NOMO-1 treated with DMSO at 0.1 percent for 48 hours (cell line): ENCODE results near the gene GATC.
"Not testable (repeated sequence)": the region's sequence is repeated elsewhere in the genome, so short reads cannot be mapped to it uniquely, and the experiment has no call there.

Source experiments
- DNase-seq: peaks from one replicate; lab custom pipeline; 2025; ENCODE audit not compliant: unreplicated experiment; lab: John Stamatoyannopoulos, UW

GATC gene

DNA sequence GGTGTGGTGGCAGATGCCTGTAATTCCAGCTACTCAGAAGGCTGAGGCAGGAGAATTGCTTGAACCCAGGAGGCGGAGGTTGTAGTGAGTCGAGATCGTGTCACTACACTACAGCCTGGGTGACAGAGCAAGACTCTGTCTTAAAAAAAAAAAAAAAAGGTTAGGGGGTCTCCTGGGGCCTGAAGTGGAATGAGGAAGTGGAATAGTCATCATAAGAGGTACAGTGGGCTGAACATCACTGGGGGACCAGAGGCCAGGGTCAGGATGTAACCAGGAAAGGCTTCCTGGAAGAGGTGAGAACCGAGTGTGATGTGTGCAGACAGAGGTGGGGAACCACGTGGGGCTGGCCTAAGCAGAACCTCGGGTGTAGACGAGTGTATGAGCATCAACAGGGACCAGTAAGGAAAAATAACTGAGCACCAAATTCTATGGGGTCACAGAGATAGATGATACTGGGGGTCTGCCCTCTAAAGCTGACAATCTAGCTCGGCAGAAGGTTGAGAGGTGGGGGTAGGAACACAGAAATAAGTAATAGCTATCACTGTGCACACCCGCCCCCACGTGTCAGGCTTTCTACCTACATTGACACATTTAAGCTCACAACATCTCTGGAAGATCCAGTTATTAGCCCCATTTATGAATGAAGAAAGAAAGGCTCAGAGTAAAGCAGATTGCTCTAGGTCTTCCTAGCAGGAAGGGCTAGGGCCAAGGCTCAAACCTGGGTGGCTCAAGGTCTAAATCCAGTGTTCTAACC, 13.3 kb upstream of the GATC start:
- no peak for DNase-seq

DNA sequence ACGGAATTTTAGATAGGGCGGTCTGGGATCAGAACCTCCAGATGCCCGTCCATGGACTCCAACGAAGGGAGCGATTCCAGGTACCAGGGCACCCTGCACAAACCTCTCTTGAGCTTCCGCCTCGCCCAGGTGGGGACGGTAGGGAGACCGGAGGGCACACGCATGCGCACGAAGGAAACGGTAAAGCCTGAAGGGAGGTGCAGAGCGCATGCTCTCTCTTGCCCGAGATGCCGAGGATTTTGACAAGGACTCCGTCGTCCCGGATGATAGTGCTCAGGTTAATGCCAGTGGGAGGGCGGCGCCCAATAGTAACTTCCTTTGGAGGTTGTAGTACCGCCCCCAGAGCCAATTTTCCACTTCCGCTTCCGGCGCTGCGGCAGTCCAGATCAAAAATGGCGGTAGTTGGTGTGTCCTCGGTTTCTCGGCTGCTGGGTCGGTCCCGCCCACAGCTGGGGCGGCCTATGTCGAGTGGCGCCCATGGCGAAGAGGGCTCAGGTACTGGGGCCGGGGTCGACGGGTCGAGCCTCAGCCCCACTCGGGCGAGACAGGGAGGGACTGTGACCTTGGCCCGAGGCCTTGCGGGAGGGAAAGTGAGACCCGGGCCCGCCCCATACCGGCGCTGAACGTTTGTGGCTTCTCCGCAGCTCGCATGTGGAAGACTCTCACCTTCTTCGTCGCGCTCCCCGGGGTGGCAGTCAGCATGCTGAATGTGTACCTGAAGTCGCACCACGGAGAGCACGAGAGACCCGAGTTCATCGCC, 8.3 kb upstream of the GATC start, which contains the start of gene COX6A1:
Gene COX6A1, plus strand, starts transcription at position 379 of the 760 bp plus-strand sequence. Its CDS starts 14 bp downstream, at position 393.
- DNase-seq: peak; percentile 99

DNA sequence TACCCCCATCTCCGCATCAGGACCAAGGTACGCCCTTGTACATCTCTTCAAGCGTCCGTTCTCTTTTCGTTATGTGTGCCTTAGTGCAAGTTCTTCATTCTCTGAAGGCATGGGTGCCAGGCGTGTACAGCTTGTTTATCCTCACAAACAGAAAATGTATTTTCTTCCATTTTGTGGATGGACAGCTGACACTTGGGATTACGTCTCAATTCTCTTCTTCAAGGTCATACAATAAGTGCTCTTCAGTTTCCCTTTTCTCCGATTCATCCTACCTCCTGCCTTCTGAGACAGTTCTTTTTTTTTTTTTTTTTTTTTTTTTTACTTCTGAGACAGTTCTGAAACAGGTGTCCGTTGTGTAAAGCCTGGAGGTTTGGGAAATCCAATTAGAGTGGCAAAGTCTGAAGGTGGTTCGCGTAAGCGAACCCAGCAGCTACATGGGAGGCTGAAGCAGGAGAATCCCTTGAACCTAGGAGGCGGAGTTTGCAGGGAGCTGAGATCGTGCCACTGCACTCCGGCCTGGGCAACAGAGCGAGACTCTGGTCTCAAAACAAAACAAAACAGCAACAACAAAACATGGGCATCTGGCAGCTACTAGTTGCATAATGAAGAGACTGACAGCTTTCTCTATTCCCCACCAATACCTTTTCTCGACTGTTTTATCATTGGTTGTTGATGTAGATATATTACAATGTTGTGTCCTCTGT, 7.6 kb upstream of the GATC start:
- DNase-seq: no peak

DNA sequence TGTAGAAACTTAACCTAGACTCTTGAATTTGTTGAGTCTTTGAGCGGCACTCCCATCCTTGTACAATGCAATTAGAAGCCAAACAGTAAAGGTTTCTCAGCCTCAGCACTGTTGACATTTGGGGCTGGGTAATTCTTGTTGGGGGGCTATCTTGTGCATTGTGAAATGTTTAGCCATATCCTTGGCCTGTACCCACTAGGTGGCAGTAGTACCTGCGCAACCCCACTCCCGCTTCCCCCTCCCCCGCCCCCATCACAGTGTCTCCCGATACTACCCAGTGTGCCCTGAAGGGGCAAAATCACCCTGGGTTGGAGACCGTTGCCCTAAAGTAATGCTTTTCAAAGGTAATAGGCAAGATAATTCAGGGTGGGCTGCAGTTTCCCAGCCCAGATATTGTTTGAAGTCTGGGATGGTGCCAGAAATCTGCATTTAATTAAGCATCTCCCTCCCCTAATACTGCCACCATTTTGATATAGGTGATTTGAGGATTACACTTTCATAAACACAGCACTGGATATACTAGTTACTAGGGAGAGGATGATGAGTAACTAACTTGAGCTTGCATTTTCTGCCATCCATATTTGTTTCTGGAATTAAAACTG, 6.5 kb upstream of the GATC start:
- peak; percentile 69 for DNase-seq

DNA sequence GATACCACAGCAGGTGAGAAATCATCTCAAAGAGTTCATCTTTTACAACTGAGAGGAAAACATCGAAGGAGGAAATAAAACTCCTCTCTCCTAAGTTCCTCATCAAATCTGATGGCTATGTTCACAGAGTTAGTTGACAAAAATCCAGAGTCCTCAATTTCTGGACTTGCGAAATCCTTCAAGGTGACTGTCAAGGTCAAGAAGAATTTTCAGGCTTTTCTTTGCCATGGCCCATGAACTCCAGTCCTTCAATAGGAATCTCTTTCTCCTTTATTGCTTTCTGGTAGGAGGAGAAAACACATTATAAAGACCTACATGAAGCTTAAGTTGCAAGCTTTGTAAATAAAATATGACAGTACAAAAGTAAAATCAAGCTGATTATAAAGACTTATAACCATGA, 1.6 kb upstream of the GATC start:
- DNase-seq: no peak

DNA sequence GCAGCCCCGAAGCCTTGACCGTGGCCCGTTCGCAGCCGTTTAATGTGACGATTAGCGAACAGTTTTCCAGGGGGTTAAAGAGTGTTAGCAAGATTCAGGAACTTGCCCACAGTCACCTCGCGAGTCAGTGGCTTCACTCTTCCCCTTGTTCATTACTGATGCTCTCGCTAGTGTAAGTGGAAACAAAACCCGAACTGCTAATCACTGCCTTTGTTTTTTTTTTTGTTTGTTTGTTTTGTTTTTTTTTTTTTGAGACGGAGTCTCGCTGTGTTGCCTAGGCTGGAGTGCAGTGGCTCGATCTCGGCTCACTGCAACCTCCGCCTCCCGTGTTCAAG, 567 bp downstream of the GATC start:
- DNase-seq: not testable (repeated sequence)

DNA sequence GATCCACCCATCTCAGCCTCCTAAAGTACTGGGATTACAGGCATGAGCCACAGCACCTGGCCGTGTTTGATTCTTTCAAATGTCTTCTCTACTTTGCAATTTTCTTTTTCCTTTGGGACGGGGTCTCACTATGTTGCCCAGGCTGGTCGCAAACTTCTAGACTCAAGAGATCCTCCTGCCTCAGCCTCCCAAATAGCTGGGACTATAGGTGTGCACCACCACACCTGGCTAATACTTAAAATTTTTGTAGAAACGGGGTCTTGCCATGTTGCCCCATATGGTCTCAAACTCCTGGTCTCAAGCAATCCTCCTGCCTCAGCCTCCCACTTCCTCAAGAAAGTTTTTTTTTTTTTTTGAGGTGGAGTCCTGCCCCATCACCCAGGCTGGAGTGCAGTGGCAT, 1.7 kb downstream of the GATC start:
- DNase-seq: no peak

DNA sequence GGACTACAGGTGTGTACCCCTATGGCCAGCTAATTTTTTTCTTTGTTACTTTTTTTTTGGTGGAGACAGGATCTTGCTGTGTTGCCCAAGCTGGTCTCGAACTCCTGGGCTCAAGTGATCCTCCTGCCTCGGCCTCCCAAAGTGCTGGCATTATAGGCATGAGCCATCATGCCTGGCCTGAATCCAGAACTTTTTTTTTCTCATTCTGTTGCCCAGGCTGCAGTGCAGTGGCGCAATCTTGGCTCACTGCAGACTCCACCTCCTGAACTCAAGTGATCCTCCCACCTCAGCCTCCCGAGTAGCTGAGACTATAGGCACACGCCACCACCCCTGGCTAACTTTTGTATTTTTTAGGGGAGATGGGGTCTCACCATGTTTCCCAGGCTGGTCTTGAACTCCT, 6.3 kb downstream of the GATC start:
- not testable (repeated sequence) for DNase-seq

DNA sequence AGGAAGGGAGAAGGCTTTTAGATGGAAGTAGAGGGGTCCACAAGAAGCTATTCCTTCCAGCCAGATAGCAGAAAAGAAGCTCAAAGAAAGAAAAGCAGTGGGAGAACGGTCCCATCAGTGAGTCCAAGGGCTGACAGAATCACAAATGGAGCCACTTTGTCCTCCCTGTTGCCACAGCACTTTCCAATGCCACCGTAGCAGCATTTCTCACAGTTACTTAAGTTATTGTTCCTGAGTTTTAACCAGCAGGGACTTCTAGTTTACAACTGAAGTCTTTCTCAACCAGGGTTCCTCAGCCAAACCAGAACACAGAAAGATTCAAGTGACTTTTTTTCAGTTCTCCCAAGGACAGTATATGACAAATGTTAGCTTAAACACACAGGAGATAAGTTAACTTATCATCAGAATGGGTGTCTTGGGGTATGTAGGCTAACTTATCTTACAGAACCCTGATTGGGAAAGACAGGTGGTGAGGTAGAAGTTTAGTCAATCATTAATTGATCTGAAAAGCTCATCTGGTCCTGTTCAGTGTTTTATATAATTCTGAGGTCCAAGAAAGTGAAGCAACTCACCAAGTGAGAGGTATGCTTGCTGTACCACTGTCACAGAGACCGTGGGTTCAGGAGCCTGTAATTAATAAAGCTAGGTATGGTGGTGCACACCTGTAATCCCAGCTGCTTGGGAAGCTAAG, 7.0 kb downstream of the GATC start:
- DNase-seq: no peak

DNA sequence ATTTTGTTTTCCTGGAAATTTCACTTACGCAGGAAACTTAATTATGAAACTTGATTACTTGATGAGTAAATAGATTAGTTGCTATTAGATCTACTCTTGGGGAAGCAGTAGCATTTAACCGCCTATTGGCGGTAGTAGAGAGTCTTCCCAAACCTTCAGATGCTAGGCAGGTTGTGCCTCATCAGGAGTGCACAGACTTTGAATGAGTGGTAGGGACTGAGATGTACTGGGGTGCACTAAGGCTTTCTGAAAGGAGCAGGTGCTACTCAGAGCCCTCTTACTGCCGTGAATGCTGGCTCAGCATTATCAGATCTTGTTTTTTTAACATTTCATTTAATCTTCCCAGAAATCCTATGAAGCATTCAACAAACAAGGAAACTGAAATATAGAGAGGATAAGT, 7.7 kb downstream of the GATC start:
- DNase-seq: peak; percentile 37

DNA sequence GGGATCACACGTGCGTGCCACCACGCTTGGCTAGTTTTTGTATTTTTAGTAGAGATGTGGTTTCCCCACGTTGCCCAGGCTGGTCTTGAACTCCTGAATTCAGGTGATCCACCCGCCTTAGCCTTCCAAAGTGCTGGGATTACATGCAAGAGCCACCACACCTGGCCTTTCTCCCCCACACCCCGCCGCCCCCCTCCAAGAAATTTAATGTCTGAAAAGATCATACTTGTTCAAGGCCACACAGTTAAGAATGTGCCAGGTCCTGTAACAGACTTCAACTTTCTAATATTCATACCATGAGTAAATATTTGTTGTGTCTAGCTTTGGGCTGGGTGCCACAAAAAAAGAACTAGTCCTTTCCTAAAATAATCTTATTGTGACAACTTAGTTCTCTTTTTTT, 9.1 kb downstream of the GATC start:
- DNase-seq: no peak

DNA sequence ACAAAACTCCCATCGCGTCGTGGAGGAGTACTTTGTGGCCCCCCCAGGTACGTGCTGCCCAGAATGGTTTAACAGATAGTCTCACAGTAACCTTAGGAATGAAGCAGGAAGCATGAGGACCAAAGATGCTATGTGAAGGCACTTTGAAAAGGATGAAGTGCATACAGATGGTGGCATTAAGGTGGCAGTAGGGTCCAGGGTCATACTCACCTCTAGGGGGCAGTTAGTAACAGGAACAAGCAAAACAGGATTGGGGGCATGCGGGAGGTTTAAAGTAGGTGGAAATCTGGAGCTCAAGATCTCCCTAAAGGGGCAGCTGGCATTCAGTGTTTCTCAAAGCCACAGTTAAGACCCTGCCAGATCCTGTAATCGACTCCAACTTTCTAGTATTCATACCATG, 10.9 kb downstream of the GATC start:
- DNase-seq: no peak

DNA sequence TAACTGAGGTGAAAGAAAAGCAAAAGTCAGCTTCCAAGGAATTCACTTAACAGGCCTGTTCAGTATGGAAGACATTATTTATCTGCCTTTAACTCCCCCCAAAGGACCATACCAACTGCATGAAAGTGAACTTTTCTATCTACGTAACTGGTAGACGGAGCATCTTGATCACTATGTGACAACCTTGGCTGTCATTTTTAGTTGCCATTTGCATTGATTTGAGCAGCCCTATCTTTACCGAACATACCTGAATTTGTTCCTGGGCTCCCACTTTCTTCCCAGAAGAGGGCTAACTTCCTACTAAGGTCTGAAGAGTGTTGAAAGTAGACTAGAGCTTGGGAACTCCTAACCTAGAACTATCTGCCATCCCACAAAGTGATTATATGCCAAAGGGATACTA, 13.9 kb downstream of the GATC start:
- no peak for DNase-seq

DNA sequence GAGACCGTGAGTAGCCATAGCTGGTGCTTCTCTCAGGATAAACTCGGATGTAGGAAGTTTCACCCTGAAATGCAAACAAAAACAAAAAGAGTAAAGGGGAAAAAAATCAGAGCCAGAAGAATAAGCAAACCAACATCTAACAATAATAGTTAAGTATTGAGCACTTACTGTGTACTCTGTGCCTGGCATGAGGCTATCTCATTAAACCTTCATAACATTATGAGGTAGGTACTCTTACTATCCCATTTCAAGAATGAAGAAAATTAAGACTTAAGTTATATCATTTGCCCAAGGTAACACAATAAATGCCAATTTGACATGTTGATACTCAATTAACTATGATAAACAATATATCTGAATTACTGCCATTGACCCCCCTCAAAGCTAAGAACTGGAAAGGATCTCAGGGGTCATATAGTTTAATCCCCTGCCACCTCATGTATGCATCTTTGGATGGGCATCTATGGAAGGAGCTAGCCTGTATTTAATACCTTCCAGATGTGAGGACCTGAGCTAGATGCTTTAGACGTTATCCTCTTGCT, 15.9 kb downstream of the GATC start:
- no peak for DNase-seq

DNA sequence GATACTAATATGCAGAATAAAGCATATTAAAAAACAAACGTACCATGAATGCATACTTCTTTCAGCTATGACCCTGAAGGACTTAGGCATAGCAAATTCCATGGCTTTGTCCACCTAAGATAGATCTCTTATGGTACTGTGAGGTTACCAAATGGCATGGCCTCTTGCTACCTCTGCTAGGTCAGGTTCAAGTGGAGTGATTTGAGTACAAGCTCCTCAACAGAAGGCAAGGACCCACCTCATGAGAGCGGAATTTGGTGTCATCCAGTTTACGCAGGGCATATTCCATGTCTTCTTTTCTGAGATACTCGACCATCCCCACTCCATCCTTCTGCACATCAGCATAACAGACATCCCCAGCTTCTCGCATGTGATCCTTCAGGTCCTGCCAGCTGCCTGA, 17.5 kb downstream of the GATC start:
- DNase-seq: no peak

DNA sequence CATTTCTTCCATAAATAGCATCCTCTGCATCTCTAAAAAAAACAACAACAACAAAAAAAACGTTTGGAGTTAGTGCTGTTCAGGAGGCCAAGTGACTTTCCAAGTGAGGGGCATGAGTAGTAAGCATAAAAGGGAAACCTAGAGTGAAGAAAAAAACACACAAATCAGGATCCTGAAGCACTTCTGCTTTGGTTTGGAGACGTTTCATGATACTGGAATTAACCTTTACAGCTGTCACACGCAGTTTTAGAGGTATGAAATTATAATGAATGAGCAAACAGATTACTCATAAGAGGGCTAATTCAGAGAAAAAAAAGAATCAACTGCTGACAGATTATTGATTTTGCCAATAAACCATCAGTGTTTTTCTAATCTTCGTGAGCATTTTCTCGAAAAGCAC, 19.5 kb downstream of the GATC start:
- DNase-seq: no peak

DNA sequence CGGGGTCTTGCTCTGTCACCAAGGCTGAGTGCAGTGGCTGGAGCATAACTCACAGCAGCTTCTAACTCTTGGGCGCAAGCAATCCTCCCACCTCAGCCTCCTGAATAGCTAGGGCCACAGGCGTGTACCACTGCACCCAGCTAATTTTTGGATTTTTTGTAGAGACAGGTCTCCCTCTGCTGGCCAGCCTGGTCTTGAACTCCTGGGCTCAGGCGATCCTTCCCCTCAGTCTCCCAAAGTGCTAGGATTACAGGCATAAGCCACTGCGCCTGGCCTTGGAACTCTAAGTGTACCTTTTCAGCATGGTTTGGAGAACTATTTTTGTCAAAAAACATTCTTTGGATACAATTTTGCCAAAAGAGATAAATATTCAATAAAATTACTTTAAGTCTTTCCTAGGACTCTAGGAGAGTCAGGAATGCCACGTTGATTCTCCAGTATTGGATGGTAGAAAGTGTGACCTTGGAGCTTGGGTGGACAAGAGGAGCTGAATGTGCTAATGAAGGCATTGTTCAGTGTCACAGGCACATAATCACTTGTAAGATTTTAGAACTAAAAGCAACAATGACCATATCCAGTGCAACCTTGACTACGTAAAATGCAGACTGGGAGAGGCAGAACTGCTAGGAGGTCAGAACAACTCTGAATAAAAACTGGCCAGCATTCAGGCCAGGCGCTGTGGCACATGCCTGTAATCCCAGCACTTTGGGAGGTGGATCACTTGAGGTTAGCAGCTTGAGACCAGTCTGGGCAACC, 20.5 kb downstream of the GATC start:
- DNase-seq: peak; percentile 36

DNA sequence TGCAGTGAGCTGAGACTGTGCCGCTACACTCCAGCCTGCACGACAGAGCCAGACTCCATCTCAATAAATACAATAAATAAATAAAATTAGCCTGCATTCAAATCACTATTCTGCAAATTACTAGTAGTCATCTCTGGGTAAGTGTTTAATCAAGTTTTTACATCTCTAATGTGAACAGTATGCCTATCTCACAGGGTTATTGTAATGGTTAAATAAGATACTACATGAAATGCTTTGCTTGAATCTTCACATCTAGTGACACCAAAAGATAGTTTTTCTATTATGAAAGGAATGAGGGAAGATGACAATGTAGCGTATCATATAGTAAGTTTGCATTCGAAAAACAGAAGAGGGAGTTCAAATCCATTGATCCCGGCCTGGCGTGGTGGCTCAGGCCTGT, 21.2 kb downstream of the GATC start:
- DNase-seq: no peak

DNA sequence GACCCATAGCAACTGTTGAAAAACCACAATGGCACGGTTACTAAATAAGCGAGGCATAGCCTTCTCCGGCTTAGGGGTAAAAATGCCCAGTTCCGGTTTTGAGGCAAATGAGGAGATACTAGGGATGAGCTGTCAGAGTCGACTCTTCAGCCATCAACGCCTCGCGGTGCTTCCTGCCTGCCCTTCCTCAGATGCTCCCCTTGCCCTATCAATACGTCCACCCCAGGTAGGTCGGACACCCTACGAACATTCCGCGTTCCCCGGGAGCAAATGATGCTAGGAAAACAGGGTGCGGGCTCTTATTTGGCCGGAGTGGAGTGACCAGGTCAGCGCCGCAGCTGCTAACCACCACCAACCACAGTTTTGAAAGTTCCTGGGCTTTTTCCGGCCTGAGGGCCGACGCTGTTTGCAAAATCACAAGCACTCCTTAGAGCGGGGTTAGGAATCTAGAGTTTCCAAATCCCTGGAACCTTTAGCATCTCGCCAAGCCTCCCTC, 22.1 kb downstream of the GATC start:
- peak; percentile 57 for DNase-seq
